Measurements from ENCODE around the gene PRKAA1.

DNA sequence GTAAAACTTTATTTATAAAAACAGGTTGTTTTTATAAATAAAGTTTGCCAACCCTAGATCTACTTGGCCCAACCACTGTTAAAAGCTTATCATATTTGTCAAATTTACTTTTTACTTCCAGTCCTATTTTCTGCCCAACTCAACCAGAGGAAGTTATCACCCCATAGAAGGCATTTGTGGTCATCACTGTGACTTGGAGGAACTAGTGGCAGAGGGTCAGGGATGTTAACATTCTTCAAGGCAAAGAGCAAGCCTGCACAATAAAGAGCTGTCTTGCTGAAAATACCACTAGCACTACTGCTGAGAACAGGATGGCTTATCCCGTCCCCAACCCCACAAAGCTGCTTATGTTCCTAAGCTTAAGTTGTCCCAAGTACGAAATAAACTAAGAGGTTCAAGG lies 64.7 kb downstream of the PRKAA1 start:
- TF ChIP-seq, protein P1, sequence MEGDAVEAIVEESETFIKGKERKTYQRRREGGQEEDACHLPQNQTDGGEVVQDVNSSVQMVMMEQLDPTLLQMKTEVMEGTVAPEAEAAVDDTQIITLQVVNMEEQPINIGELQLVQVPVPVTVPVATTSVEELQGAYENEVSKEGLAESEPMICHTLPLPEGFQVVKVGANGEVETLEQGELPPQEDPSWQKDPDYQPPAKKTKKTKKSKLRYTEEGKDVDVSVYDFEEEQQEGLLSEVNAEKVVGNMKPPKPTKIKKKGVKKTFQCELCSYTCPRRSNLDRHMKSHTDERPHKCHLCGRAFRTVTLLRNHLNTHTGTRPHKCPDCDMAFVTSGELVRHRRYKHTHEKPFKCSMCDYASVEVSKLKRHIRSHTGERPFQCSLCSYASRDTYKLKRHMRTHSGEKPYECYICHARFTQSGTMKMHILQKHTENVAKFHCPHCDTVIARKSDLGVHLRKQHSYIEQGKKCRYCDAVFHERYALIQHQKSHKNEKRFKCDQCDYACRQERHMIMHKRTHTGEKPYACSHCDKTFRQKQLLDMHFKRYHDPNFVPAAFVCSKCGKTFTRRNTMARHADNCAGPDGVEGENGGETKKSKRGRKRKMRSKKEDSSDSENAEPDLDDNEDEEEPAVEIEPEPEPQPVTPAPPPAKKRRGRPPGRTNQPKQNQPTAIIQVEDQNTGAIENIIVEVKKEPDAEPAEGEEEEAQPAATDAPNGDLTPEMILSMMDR (conservative IDR thresholded peaks at IDR 0.05): no peak
- TF ChIP-seq ZFX (IDR thresholded peaks at IDR 0.05): no peak
